Loucy (cell line): ENCODE data around the gene IRF2.

ENCODE experiments used
- EZH2phosphoT487 ChIP-seq: fragments of 200-600 bp; IDR thresholded peaks from 2 replicates; pipeline ENCODE4 v1.6.1; 2018; ENCODE audit warnings: antibody characterized with exemption, mild to moderate bottlenecking, moderate library complexity, borderline replicate concordance
- TF ChIP-seq, protein P1 (sequence below): fragments of 200-600 bp; sonication (generic); conservative IDR thresholded peaks from 2 replicates; pipeline ENCODE4 v1.5.1; 2014; ENCODE audit warnings: mild to moderate bottlenecking, antibody characterized with exemption, low read length

DNA sequence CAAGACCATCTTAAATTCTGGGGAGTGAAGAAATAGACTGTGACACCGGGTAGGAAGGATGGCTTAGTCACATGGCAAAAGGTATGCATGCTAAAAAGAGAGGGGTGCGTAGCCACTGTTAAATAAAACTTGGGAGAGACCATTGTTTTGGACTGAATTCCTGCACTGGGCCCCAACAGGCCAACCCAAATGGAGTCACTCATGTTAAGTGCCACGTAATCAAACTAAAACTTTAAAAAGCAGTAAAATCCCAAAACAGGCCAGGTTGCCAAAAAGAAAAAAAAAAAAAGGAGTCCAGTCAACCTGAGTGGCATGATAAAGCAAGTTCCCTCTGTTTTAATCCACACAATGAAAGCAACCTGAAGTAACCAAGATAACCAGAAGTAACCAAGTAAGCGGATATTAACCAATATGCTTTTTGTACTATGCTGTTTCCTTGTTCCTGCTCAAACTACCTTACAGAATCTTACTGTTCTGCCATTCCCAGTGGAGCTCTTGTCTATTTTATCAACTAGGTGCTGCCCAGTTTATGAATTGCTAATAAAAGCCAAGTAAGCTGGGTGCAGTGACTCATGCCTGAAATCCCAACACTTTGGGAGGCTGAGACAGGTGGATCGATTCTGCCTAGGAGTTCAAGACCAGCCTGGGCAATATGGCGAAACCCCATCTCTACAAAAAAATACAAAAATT is 132.0 kb downstream of the IRF2 start:
- TF ChIP-seq, protein P1, sequence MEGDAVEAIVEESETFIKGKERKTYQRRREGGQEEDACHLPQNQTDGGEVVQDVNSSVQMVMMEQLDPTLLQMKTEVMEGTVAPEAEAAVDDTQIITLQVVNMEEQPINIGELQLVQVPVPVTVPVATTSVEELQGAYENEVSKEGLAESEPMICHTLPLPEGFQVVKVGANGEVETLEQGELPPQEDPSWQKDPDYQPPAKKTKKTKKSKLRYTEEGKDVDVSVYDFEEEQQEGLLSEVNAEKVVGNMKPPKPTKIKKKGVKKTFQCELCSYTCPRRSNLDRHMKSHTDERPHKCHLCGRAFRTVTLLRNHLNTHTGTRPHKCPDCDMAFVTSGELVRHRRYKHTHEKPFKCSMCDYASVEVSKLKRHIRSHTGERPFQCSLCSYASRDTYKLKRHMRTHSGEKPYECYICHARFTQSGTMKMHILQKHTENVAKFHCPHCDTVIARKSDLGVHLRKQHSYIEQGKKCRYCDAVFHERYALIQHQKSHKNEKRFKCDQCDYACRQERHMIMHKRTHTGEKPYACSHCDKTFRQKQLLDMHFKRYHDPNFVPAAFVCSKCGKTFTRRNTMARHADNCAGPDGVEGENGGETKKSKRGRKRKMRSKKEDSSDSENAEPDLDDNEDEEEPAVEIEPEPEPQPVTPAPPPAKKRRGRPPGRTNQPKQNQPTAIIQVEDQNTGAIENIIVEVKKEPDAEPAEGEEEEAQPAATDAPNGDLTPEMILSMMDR, result no peak
- no peak for TF ChIP-seq EZH2phosphoT487
